H54 (cell line): Measurements from ENCODE around the gene HNRNPA0.

Source experiments
- DNase-seq: peaks from one replicate; pipeline ENCODE4 v3.0.0; 2011; ENCODE audit warnings: low spot score, mixed read lengths; ENCODE audit not compliant: insufficient read length
- FAIRE-seq: peaks from 3 replicates; lab custom pipeline; 2011; peaks lifted over from hg19 to GRCh38; lab: Jason Lieb, UNC
- POLR2A ChIP-seq: IDR thresholded peaks from 2 replicates; pipeline ENCODE4 v1.6.1; 2011; ENCODE audit warnings: low read depth, mild to moderate bottlenecking, low read length

Gene HNRNPA0

GRCh38 chr5:137761566-137761965 is 7.4 kb upstream of the HNRNPA0 start:
- FAIRE-seq, result no peak
- TF ChIP-seq POLR2A, result no peak
- DNase-seq, result no peak

DNA sequence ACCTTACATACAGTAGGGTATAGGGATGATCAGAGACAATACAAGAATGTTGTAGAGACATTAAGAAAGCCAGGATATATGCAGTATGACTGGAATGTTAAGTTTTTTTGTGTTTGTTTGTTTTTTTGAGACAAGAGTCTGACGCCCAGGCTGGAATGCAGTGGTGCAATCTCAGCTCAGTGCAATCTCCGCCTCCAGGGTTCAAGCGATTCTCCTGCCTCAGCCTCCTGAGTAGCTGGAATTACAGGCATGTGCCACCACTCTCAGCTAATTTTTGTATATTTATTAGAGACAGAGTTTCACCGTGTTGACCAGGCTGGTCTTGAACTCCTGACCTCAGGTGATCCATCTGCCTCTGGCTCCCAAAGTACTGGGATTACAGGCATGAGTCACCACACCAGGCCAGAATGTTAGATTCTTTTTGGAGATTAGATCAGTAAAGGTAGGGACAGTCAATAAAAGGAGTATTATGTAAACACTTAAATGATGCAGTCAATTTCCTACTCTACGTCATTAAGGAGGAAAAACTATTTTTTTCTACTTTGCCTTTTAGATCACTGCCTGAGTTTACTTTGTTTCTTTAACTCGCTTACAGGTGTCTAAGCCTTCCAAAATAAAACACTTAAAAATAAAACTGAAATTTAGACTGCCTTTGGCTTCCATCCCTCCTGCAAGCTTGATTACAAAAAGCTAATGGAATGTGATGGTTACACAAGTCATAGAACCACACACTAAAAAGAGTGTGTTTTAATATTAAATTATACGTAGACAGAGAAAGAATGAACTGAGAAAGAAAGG is 6.8 kb upstream of the HNRNPA0 start:
- DNase-seq (no peak), FAIRE-seq (no peak)
- TF ChIP-seq POLR2A, result no peak

- DNase-seq (no peak), FAIRE-seq (no peak)
- no peak for TF ChIP-seq POLR2A
Measured at GRCh38 chr5:137760294-137760693, 6.1 kb upstream of the HNRNPA0 start.

- DNase-seq, result no peak
- FAIRE-seq, result no peak
Measured at GRCh38 chr5:137758715-137759306, 4.6 kb upstream of the HNRNPA0 start.

GRCh38 chr5:137758121-137758520 is 4.0 kb upstream of the HNRNPA0 start:
- TF ChIP-seq POLR2A, result no peak
- DNase-seq, result no peak
- FAIRE-seq, result no peak

More at GRCh38 chr5:137758715-137759306, 4.6 kb upstream of the HNRNPA0 start:
- no peak for TF ChIP-seq POLR2A

DNA sequence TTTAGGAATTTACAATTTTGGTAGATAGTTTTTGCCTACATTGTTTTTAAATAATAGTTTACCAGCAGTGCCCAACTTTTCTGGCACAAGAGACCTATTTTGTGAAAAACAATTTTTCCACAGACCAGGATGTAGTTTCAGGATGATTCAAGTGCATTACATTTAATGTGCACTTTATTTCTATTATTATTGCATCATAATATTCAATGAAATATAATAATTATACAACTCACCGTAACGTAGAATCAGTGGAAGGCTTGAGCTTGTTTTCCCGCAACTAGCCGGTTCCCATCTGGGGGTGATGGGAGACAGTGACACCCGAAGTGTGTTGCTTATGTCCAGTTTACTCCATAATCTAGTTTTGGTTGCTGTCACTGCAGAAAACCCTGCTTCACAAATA is 3.5 kb upstream of the HNRNPA0 start:
- no peak for TF ChIP-seq POLR2A
- FAIRE-seq (no peak), DNase-seq (no peak)

DNA sequence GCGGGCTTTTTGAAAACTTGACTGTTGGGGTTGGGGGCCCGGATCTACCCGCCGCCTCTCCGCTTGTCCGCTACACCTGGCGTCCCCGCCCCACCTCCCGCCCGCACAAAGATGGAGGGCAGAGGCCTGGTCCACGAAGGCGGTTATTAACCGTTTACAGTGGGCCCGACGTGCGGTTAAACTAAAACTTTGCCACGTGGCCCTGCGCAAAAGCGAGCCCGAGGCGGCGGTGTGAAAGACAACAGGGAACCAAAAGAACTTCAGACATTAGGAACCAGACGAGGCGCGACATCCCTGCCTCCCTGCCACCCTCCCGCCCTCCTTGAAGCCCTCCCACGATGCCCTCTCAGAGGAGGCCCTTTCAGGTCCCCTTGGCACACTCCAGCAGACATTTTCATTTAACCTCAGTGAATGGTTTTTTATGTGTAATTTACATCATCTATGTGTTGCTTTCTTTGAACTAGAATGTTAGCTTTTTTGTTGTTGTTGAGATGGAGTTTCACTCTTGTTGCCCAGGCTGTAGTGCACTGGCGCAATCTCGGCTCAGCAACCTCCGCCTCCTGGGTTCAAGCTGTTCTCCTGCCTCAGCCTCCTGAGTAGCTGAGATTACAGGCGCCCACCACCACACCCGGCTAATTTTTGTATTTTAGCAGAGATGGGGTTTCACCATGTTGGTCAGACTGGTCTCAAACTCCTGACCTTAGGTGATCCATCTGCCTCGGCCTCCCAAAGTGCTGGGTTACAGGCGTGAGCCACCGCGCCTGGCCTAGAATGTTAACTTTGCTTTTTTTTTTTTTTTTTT is 999 bp upstream of the HNRNPA0 start:
- DNase-seq, result no peak
- TF ChIP-seq POLR2A, result no peak
- no peak for FAIRE-seq

- no peak for TF ChIP-seq POLR2A
- DNase-seq (peak; percentile 9), FAIRE-seq (no peak)
Measured at GRCh38 chr5:137753691-137754187, 424 bp downstream of the HNRNPA0 start.

DNA sequence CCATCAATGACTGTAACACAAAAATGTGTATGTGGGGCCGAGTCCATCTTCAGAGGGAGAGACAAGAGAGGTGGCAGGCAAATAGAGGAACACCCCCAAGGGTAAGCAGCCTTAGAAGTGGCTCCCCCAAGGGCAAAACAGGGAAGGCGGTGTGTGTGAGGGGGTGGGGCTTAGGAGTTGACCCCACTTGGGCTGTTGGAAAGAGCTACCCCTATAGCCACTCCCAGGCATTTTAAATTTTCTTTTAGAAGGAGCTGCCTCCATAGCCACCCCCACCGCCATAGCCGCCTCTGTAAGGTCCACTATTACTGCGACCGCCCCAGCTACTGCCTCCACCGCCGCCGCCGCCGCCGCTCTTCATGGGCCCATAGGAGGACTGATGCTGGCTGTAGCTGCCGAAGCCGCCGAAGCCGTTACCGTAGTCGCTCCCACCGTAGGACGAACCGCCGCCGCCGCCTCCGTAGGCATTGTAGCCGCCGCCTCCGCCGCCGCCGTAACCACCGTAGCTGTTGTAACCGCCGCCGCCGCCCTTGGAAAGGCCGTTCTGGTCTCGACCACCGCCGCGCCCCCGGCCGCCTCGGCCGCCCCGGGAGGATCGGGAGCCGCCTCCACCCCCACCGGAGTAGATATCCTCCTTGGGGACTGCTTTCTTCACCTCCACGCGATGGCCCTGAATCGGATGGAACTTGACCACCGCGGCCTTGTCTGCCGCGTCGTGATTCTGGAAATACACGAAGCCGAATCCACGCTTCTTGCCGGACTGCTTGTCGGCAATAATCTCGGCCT is 1.1 kb downstream of the HNRNPA0 start:
- no peak for FAIRE-seq
- no peak for TF ChIP-seq POLR2A

GRCh38 chr5:137751869-137752491 is 2.2 kb downstream of the HNRNPA0 start:
- DNase-seq (no peak), FAIRE-seq (peak; percentile 68)
- no peak for TF ChIP-seq POLR2A

More for the DNA sequence above, 1.1 kb downstream of the HNRNPA0 start:
- no peak for DNase-seq

DNA sequence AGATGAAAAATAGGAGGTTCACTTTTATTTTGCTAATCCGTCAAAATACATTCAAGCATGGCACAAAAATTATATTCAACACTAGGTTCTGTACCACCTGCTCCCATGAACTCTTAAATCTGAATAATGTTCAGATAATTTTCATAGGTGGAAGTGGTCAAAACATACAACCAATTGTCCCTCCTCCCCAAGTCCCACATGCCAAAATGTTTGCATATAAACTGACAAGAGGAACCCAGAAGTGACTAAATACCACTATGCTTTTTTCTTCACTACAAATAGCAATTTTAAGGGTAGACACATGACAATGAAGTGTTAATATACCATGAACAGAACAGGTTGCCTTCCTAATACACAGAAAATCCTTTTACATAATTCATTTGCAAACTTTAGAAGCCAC is 3.7 kb downstream of the HNRNPA0 start:
- no peak for DNase-seq
- FAIRE-seq, result no peak
- TF ChIP-seq POLR2A, result no peak

- DNase-seq (no peak), FAIRE-seq (no peak)
- no peak for TF ChIP-seq POLR2A
Measured at GRCh38 chr5:137747848-137748247, 6.3 kb downstream of the HNRNPA0 start.

DNA sequence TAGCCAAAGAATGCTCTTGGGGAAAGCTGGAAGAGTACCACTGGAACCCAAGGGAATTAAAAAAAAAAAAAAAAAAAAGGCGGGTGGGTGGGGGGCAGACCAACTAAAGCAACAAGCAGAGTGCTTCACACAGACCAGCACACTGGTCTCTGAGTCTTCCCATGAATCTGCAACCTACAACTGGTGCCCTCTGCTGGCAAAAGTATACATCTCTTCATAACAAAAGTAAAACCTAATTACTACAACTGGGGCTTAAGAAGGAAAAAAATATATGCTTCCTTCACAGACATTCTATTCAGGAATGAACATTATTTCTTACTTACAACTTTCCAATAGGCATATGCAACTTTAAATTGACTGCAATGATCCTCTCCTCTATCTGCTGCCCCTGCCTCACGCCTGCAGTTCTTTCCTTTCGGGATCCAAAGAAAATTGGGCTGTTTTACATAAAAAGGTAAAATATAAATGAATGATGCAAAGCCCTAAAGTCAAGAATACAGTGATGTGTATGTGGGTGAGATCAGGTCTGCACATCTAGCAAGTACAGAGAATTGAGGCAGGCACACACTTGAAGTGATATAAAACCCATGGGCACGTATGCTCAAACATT is 11.0 kb downstream of the HNRNPA0 start:
- DNase-seq (peak; percentile 19), FAIRE-seq (peak; percentile 6)
- no peak for TF ChIP-seq POLR2A
